ENCODE measurements around the gene TXNDC5.

GRCh38 chr6:7953753-7954152 lies 43.2 kb upstream of the TXNDC5 start:
- TF ChIP-seq CTCF (conservative IDR thresholded peaks at IDR 0.05), result no peak
- no peak for TF ChIP-seq ZFX (IDR thresholded peaks at IDR 0.05)

All from C4-2B (cell line).